GM19025 (cell line): ENCODE data around the gene ZG16B.

Source experiments
- ATAC-seq: cut with Tn5 transposase; IDR thresholded peaks from one replicate; pipeline ENCODE4 v1.9.1; 2021; ENCODE audit warnings: mild to moderate bottlenecking, low read depth, moderate library complexity; ENCODE audit not compliant: unreplicated experiment

ZG16B gene

GRCh38 chr16:2822496-2822895 is 7.6 kb upstream of the ZG16B start:
- ATAC-seq, result no peak

GRCh38 chr16:2824626-2825025 is 5.5 kb upstream of the ZG16B start:
- no peak for ATAC-seq

- no peak for ATAC-seq
These were observed 4.9 kb upstream of the ZG16B start for GRCh38 chr16:2825049-2825742.

- ATAC-seq, result no peak
These were observed 4.2 kb upstream of the ZG16B start for GRCh38 chr16:2825906-2826305.

GRCh38 chr16:2826591-2827373 is 3.3 kb upstream of the ZG16B start:
- no peak for ATAC-seq

GRCh38 chr16:2827374-2827791 is 2.7 kb upstream of the ZG16B start:
- ATAC-seq, result no peak

GRCh38 chr16:2827831-2828520 is 2.1 kb upstream of the ZG16B start:
- no peak for ATAC-seq

GRCh38 chr16:2828521-2828840 is 1.6 kb upstream of the ZG16B start:
- no peak for ATAC-seq

- no peak for ATAC-seq
These were observed 1.1 kb upstream of the ZG16B start for GRCh38 chr16:2828876-2829430.

- no peak for ATAC-seq
These were observed 222 bp downstream of the ZG16B start for GRCh38 chr16:2830355-2830695.

- no peak for ATAC-seq
These were observed 1.1 kb downstream of the ZG16B start for GRCh38 chr16:2831203-2831602.

- ATAC-seq, result no peak
These were observed 3.7 kb downstream of the ZG16B start for GRCh38 chr16:2833776-2834175.

- ATAC-seq, result no peak
These were observed 4.9 kb downstream of the ZG16B start for GRCh38 chr16:2834968-2835367.

GRCh38 chr16:2835638-2836493 is 5.8 kb downstream of the ZG16B start:
- ATAC-seq, result no peak

- no peak for ATAC-seq
These were observed 6.8 kb downstream of the ZG16B start for GRCh38 chr16:2836646-2837508.

GRCh38 chr16:2838928-2839327 is 8.8 kb downstream of the ZG16B start:
- no peak for ATAC-seq

GRCh38 chr16:2839650-2840450 is 9.7 kb downstream of the ZG16B start:
- no peak for ATAC-seq

- no peak for ATAC-seq
These were observed 10.8 kb downstream of the ZG16B start for GRCh38 chr16:2840914-2841313.
